Measurements from ENCODE around the gene MEF2A.

MEF2A gene

DNA sequence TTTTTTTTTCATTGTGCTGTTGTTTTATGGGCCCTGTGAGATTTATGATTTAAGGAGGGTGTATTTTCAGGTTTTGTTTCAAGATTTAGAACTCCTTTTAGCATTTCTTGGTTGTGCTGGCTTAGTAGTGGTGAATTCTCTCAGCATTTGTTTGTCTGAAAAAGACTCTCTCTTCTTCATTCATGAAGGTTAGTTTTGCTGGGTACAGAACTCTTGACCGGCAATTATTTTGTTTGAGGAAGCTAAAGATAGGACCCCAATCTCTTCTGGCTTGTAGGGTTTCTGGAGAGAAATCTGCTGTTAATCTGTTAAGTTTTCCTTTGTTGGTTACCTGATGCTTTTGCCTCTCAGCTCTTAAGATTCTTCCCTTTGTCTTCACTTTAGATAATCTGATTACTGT, 120.5 kb downstream of the MEF2A start:
- peaks cover 5% of the 10 kb centered on the region; the same call in 1 of the 2 replicates for H3K9me3 ChIP-seq (ENCODE audit: low read depth, low read length)
- H3K9ac ChIP-seq (ENCODE audit: insufficient read length), result no peak overlapping the region
- no peak for DNase-seq (ENCODE audit: low read depth, low spot score)
- peaks cover 53% of the 10 kb centered on the region for H3K36me3 ChIP-seq (ENCODE audit: insufficient read depth, low read length)
- TF ChIP-seq POLR2AphosphoS5 (IDR thresholded peaks at IDR 0.05; ENCODE audit: borderline replicate concordance, low read depth, low read length) (no peak), FOXP2 (optimal IDR thresholded peaks at IDR 0.05; ENCODE audit: control extremely low read depth, extremely low read length, insufficient read depth) (no peak), EZH2 (IDR thresholded peaks at IDR 0.05) (no peak)
- H3K4me3 ChIP-seq, result no peak overlapping the region
- no peak overlapping the region for H3K27ac ChIP-seq

DNA sequence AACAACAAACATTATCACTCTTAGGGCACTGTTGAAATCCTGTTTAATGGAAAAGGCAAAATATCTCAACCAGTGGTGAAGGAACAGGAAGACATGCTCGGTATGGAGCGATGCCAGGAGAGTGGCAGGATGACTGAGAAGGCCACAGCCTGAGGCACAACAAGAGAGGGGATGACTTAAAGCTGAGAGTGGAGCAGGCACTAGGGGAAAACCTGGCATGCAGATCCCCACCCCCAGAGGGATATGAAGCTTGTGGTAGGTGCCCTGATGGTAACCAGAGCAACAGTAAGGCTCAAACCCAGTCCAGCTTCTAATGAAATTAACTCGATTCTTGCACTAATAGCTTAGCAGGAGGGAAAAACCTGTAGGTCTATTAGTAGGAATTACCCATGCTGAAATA, 127.0 kb downstream of the MEF2A start:
- DNase-seq (ENCODE audit: low read depth, low spot score), result no peak
- Histone ChIP-seq H3K9me3 (ENCODE audit: low read depth, low read length) (no peaks in the 10 kb centered on the region), H3K36me3 (ENCODE audit: insufficient read depth, low read length) (peaks cover 73% of the 10 kb centered on the region), H3K4me3 (no peak overlapping the region), H3K27ac (peak overlapping the region; percentile 7; the same call in 1 of the 2 replicates), H3K9ac (ENCODE audit: insufficient read length) (no peak overlapping the region)
- TF ChIP-seq EZH2 (IDR thresholded peaks at IDR 0.05) (no peak), FOXP2 (optimal IDR thresholded peaks at IDR 0.05; ENCODE audit: control extremely low read depth, extremely low read length, insufficient read depth) (no peak), POLR2AphosphoS5 (IDR thresholded peaks at IDR 0.05; ENCODE audit: borderline replicate concordance, low read depth, low read length) (no peak)

DNA sequence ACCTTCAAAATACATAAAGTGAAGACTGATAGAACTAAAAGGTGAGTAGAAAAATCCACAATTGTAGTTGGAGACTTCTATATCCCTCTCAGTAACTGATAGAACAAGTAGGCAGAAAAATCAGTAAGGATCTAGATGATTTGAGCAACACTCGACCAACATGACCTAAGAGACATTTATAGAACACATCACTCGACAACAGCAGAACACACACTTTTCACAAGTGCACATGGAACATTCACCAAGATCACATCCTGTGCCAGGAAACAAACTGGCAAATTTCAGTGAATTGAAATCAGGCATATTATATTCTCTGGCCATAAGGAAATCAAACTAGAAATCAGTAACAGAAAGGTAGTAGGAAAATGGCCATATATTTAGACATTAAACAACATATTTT, 130.3 kb downstream of the MEF2A start:
- H3K27ac ChIP-seq, result no peak overlapping the region
- no peaks in the 10 kb centered on the region for H3K9me3 ChIP-seq (ENCODE audit: low read depth, low read length)
- DNase-seq (ENCODE audit: low read depth, low spot score), result no peak
- peaks cover 50% of the 10 kb centered on the region for H3K36me3 ChIP-seq (ENCODE audit: insufficient read depth, low read length)
- no peak overlapping the region for H3K9ac ChIP-seq (ENCODE audit: insufficient read length)
- H3K4me3 ChIP-seq, result no peak overlapping the region
- TF ChIP-seq EZH2 (IDR thresholded peaks at IDR 0.05) (no peak), FOXP2 (optimal IDR thresholded peaks at IDR 0.05; ENCODE audit: control extremely low read depth, extremely low read length, insufficient read depth) (no peak), POLR2AphosphoS5 (IDR thresholded peaks at IDR 0.05; ENCODE audit: borderline replicate concordance, low read depth, low read length) (no peak)

DNA sequence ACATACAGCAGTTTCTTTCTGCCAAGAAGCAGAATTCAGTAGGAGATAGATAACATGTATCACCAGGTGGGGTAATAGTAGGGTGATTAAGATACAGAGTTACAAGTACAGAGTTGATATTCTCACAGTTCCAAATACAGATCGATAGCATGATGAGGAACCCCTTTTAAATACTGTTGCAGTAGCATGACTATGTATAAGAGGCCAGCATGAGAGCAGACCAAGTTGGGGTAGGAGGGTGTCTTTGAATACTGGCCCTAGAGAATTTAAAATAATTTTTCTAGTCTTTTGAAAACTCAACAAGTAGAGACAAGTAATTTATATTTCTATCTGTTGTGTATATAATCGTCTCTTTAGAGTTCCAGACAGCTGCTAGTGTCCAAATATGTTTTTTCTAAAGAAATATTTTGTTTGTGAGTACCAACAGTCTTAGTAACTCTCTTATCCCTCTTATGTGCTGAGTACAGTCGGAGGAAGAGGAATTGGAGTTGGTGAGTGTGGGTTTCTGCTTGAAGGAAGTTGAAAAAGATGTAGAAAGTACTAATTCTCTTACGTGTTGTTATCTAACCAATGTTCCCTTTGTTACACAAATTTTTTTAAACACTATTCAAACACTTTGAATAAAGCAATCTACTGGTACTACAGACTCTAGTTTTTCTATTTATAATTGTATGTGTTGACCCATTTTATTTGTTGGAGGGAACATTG, 137.3 kb downstream of the MEF2A start:
- Histone ChIP-seq H3K9ac (ENCODE audit: insufficient read length) (peak overlapping the region; percentile 77), H3K36me3 (ENCODE audit: insufficient read depth, low read length) (no peaks in the 10 kb centered on the region), H3K27ac (peak overlapping the region; percentile 90), H3K9me3 (ENCODE audit: low read depth, low read length) (no peaks in the 10 kb centered on the region), H3K4me3 (peak overlapping the region; percentile 49)
- DNase-seq (ENCODE audit: low read depth, low spot score), result no peak
- TF ChIP-seq POLR2AphosphoS5 (IDR thresholded peaks at IDR 0.05; ENCODE audit: borderline replicate concordance, low read depth, low read length), result no peak
- TF ChIP-seq EZH2 (IDR thresholded peaks at IDR 0.05), result no peak
- TF ChIP-seq FOXP2 (optimal IDR thresholded peaks at IDR 0.05; ENCODE audit: control extremely low read depth, extremely low read length, insufficient read depth), result no peak

DNA sequence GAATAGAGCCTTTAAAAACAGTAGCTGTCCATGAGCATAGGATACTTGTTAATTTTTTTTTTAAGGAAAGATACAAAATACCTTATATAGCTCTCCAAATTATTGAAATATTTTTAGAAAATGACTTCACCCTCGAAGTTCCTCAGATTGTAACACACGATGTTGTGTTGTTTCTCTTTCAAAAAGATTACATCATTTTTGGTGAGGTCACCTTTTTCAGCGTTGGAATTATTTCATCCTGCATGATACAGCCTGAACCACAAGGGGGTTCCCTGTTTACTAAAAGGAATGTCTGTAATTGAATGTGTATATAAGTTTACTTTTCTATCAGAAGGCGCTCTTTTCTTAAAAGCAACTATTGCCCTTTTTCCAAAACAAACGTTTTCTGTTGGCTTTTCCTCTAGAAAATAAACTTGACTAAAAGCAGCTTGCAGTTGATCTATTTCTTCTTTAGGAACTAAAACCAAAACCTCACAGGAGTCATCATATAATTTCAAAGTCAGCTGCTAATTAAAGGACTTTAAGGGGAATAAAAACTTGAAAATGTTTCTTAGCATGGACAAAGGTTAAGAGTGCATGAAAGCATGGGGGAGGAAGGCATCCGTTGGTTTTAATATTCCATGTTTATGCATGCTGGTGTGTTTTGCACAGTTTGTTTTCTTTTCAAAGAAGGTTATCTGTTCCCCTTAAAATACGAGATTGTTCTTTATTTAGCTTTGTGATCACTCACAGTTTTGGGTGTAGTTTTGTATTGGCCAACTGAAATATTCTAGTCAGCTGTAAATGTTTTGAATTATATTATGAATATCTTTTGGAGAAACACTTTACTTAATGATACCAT, 138.0 kb downstream of the MEF2A start:
- Histone ChIP-seq H3K36me3 (ENCODE audit: insufficient read depth, low read length) (no peaks in the 10 kb centered on the region), H3K27ac (peak overlapping the region; percentile 90), H3K4me3 (peak overlapping the region; percentile 49), H3K9ac (ENCODE audit: insufficient read length) (peak overlapping the region; percentile 77), H3K9me3 (ENCODE audit: low read depth, low read length) (no peaks in the 10 kb centered on the region)
- peak; percentile 77 for DNase-seq (ENCODE audit: low read depth, low spot score)
- TF ChIP-seq EZH2 (IDR thresholded peaks at IDR 0.05), result no peak
- TF ChIP-seq POLR2AphosphoS5 (IDR thresholded peaks at IDR 0.05; ENCODE audit: borderline replicate concordance, low read depth, low read length), result no peak
- TF ChIP-seq FOXP2 (optimal IDR thresholded peaks at IDR 0.05; ENCODE audit: control extremely low read depth, extremely low read length, insufficient read depth), result no peak

DNA sequence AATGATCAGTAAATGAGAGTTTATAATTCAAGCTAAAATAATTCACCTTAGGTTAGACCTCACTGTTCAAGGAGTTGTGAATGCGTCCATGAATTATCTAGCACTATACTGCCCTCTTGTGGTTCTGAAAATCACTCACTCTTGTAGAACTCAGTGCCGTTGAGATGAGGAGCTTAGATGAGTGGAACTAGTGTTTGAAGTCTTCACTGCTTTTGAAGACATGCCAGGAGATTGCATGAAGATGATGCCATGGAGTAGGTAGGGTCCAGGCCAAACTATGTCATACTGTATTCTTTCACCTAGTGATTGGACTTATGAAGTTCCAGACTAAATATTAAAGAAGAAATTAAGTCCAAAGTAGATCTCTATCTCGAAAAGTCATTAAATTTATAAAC, 138.7 kb downstream of the MEF2A start:
- H3K9ac ChIP-seq (ENCODE audit: insufficient read length), result peak overlapping the region; percentile 63
- H3K27ac ChIP-seq, result peak overlapping the region; percentile 90
- no peaks in the 10 kb centered on the region for H3K9me3 ChIP-seq (ENCODE audit: low read depth, low read length)
- no peak for TF ChIP-seq FOXP2 (optimal IDR thresholded peaks at IDR 0.05; ENCODE audit: control extremely low read depth, extremely low read length, insufficient read depth)
- no peak for TF ChIP-seq EZH2 (IDR thresholded peaks at IDR 0.05)
- no peak for TF ChIP-seq POLR2AphosphoS5 (IDR thresholded peaks at IDR 0.05; ENCODE audit: borderline replicate concordance, low read depth, low read length)
- no peaks in the 10 kb centered on the region for H3K36me3 ChIP-seq (ENCODE audit: insufficient read depth, low read length)
- H3K4me3 ChIP-seq, result no peak overlapping the region
- DNase-seq (ENCODE audit: low read depth, low spot score), result peak; percentile 84

DNA sequence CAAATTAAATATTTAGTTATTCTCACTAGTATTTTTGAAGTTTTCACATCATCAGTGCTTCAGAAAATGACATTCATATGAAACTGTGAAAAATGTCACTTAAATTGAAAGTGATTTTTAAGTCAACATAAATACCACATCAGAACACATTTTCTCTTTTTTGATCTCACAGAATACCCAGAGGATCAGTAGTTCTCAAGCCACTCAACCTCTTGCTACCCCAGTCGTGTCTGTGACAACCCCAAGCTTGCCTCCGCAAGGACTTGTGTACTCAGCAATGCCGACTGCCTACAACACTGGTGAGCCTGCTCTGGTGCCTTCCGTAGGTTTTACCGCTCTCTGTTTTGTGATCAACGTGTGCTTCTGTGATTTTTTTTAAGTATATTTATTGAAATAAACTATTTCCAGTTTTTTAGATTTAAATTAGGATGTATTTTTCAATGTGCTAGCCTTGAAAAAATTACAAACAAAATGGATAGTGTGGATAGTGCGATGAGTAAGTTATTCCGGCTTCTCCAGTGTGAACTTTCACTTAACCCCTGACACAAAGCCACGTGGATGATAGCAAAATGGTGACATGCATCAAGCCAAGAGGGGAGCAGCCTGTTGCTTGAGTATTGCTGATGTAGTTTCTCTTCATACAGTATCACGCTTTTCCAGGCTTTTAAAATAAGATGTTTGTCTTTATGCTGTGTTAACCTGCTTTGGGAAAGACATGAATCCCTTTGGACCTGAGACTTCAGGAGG, 140.9 kb downstream of the MEF2A start:
- TF ChIP-seq POLR2AphosphoS5 (IDR thresholded peaks at IDR 0.05; ENCODE audit: borderline replicate concordance, low read depth, low read length) (no peak), FOXP2 (optimal IDR thresholded peaks at IDR 0.05; ENCODE audit: control extremely low read depth, extremely low read length, insufficient read depth) (no peak), EZH2 (IDR thresholded peaks at IDR 0.05) (no peak)
- H3K27ac ChIP-seq, result no peak overlapping the region
- peak overlapping the region; percentile 28 for H3K9ac ChIP-seq (ENCODE audit: insufficient read length)
- no peak overlapping the region; the same call in 1 of the 2 replicates for H3K4me3 ChIP-seq
- DNase-seq (ENCODE audit: low read depth, low spot score), result no peak
- no peaks in the 10 kb centered on the region for H3K9me3 ChIP-seq (ENCODE audit: low read depth, low read length)
- H3K36me3 ChIP-seq (ENCODE audit: insufficient read depth, low read length), result peaks cover 13% of the 10 kb centered on the region; the same call in 1 of the 2 replicates

All from SK-N-MC (cell line).